ENCODE results near the gene EXOC4.

The EXOC4 gene

DNA sequence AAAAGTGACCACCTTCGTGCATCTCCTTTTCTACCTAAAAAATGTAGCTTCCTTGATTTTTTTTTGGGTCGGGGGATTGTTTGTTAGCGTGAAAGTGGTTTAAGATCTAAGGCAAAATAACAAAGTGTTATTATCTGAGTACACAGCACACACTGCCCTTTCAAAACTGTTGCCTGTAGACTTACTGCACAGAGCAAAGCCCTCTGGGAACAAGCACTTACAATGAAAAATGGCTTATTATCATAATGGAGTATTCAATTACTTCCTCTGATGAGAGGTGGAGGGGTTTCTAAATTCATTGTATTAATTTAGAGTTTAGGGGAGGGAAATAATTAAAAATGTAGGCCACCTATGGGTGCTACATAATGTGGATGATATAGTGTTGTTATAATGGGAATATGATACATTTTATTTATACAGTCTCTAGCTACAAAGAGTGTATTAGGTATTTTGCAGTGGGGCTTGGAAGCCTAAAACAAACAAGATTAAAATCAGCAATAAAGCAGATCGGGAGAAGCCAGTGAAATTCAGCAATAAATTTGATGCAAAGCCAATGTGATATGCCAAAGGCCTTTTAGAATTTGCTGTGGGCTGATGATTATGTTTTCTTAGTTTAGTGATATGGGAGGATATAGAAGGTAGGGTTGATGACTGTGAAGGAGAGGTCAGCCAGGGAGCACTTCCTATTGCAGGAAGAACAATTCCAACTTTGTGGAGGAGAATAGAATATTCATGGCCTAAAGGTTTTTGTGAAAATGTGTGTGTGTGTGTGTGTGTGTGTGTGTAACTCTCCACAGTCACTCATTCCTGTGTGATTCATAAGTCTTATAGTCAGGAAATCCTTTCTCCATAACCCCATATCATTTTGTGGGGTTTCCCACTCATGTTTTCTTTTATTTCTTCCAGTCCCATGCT lies 17.7 kb upstream of the EXOC4 start:
- TF ChIP-seq, protein P1, sequence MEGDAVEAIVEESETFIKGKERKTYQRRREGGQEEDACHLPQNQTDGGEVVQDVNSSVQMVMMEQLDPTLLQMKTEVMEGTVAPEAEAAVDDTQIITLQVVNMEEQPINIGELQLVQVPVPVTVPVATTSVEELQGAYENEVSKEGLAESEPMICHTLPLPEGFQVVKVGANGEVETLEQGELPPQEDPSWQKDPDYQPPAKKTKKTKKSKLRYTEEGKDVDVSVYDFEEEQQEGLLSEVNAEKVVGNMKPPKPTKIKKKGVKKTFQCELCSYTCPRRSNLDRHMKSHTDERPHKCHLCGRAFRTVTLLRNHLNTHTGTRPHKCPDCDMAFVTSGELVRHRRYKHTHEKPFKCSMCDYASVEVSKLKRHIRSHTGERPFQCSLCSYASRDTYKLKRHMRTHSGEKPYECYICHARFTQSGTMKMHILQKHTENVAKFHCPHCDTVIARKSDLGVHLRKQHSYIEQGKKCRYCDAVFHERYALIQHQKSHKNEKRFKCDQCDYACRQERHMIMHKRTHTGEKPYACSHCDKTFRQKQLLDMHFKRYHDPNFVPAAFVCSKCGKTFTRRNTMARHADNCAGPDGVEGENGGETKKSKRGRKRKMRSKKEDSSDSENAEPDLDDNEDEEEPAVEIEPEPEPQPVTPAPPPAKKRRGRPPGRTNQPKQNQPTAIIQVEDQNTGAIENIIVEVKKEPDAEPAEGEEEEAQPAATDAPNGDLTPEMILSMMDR (IDR thresholded peaks at IDR 0.05; ENCODE audit: borderline replicate concordance, insufficient read depth, low read depth, low read length) = no peak
- no peak overlapping the region for H3K4me3 ChIP-seq (ENCODE audit: low read depth, low read length)

DNA sequence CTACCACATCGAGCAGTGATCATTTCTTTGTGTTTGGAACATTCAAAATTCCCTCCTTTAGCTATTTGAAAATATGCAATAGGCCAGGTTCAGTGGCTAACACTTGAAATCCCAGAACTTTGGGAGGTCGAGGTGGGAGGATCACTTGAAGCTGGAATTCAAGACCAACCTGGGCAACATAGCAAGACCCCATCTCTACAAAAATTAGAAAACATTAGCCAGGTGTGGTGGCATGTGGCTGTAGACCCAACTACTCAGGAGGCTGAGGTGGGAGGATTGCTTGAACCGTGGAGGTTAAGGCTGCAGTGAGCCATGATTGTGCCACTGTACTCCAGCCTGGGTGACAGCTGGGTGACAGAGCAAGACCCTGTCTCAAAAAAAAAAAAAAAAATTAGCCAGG lies 15.3 kb upstream of the EXOC4 start:
- H3K4me3 ChIP-seq (ENCODE audit: low read depth, low read length) = no peak overlapping the region
- TF ChIP-seq, protein P1 (IDR thresholded peaks at IDR 0.05; ENCODE audit: borderline replicate concordance, insufficient read depth, low read depth, low read length) = no peak

GRCh38 chr7:133240302-133240701 lies 12.6 kb upstream of the EXOC4 start:
- TF ChIP-seq, protein P1 (IDR thresholded peaks at IDR 0.05; ENCODE audit: borderline replicate concordance, insufficient read depth, low read depth, low read length) = no peak
- H3K4me3 ChIP-seq (ENCODE audit: low read depth, low read length) = no peak overlapping the region

GRCh38 chr7:133246558-133246957 lies 6.3 kb upstream of the EXOC4 start:
- no peak overlapping the region for H3K4me3 ChIP-seq (ENCODE audit: low read depth, low read length)
- TF ChIP-seq, protein P1 (IDR thresholded peaks at IDR 0.05; ENCODE audit: borderline replicate concordance, insufficient read depth, low read depth, low read length) = no peak

DNA sequence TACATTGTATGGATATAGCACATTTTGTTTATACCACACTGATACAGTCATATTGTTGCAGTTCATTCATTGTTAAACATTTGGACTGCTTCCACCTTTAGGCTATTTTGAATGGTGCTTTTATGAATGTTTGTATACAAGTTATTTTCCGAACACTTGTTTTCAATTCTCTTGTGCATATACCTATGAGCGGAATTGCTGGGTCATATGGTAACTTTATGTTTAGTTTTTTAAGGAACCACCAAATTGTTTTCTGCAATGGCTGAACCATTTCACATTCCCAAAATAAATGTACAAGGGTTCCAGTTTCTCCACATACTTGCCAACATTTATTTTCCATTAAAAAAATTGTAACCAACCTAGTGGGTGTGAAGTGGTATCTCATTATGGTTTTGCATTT lies 4.0 kb upstream of the EXOC4 start:
- TF ChIP-seq, protein P1 (IDR thresholded peaks at IDR 0.05; ENCODE audit: borderline replicate concordance, insufficient read depth, low read depth, low read length) = no peak

GRCh38 chr7:133252506-133252857 lies 396 bp upstream of the EXOC4 start:
- H3K4me3 ChIP-seq (ENCODE audit: low read depth, low read length) = no peak overlapping the region
- TF ChIP-seq, protein P1 (IDR thresholded peaks at IDR 0.05; ENCODE audit: borderline replicate concordance, insufficient read depth, low read depth, low read length) = no peak

More for the DNA sequence above, 4.0 kb upstream of the EXOC4 start:
- no peak overlapping the region for H3K4me3 ChIP-seq (ENCODE audit: low read depth, low read length)

DNA sequence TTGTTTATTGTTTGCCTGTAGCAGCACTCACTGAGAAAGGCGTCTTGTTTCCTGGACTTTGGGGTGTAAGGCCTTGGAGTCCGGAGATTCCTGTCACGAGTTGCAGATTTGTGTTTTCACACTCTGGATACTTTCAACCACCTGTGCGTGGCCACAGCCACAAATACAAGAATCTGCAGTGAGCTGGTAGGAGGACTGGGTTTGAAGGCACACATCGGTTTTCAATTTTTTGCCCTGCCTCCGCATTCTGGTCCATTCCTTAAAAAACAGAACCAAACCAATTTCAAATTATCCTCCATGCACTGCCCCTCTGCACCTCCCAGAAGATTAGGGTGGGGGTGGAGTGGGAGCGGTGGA lies 619 bp downstream of the EXOC4 start:
- H3K4me3 ChIP-seq (ENCODE audit: low read depth, low read length) = peak overlapping the region; percentile 64
- TF ChIP-seq, protein P1 (IDR thresholded peaks at IDR 0.05; ENCODE audit: borderline replicate concordance, insufficient read depth, low read depth, low read length) = no peak
